ENCODE data around the gene PPP2R2D.
"Not testable (repeated sequence)": the region's sequence is repeated elsewhere in the genome, so short reads cannot be mapped to it uniquely, and the experiment has no call there.

Gene PPP2R2D

DNA sequence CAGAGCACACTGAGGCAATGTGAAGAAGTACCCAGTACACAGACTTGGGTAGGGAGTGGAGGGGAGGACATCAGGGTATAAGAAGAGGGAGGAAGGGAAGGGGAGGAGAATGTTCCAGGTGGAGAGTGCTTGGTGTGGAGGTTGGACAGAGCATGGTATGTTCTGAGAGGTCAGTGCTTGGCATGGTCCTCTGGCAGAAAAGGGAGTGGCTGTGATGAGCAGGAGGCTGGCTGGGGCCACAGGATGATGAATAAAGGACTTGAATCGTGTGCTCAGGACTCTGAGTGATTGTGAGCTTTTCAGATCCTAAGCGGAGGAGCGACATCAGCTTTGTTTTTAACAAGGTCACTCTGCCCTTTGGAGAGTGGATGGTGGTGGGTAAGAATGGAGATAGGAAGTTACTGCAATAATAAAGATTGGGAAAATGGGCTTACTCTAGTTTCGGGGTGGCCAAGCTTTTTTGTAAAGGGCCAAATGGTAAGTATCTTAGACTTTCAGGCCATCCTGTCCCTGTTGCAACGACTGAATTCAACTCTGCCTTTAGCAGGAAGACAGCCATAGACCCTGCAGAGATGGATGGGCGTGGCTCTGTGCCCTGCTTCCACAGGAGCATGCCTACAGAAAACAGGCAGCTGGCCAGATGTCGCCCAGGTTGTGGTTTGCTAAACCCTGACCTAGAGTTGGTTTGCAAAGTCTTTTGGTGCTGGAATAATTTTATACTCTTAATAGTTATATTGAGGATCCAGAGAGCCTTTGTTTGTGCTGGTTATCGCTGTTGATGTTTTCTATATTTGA is 8.4 kb downstream of the PPP2R2D start:
- no peak for DNase-seq

DNA sequence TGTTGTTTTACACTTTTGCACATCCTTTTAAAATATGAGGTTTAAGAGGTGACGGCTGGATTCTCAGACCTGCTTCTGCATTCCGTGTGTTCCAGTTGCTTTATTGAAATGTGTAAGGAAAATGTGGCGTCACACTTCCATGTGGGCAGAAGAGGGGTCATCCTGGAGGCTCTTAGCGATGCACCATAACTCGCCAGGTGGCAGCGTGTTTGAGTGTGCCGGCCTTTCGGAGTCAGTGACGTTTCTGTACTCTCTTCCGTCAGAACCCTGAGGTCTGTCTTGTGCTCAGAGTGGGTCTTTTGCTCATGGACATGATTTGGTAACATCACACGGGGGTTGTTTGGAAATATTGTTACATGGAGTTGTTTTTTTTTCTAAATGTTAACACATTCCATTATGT is 9.1 kb downstream of the PPP2R2D start:
- DNase-seq: no peak

- DNase-seq: no peak
Observed at GRCh38 chr10:131910663-131911314, 10.0 kb downstream of the PPP2R2D start.

- DNase-seq: no peak
Observed at GRCh38 chr10:131911451-131911850, 10.6 kb downstream of the PPP2R2D start.

GRCh38 chr10:131912620-131913019 is 11.8 kb downstream of the PPP2R2D start:
- DNase-seq: no peak

DNA sequence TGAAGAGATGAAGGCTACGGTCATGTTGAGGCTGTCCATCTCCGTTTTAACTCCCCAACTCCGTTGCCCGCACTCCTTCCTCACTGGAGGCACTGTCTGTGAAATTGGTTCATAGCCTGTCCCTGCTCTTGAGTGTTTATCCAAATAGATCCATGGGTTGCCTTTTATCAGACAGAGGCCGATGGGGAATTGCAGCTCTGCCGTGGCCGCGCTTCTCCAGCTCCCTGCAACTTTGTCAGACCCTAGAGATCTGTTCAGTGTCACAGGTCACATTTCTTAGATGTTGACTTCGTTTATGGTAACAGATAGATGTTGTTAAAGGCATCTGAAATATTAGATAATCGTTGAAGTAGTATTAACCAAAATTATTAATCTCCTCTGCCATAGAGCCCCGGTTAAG is 14.7 kb downstream of the PPP2R2D start:
- DNase-seq: no peak

- no peak for DNase-seq
Observed at GRCh38 chr10:131915990-131916766, 15.4 kb downstream of the PPP2R2D start.

- DNase-seq: not testable (repeated sequence)
Observed at GRCh38 chr10:131916767-131917160, 16.0 kb downstream of the PPP2R2D start.

- not testable (repeated sequence) for DNase-seq
Observed at GRCh38 chr10:131917496-131917895, 16.7 kb downstream of the PPP2R2D start.

DNA sequence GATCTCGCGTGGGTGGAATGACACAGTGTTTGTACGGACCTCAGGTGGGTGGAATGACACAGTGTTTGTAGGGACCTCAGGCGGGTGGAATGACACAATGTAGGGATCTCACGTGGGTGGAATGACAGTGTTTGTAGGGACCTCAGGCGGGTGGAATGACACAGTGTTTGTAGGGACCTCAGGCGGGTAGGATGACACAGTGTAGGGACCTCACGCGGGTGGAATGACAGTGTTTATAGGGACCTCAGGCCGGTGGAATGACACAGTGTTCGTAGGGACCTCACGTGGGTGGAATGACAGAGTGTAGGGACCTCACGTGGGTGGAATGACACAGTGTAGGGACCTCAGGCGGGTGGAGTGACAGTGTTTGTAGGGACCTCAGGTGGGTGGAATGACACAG is 18.7 kb downstream of the PPP2R2D start:
- DNase-seq: not testable (repeated sequence)

- DNase-seq: no peak
Observed at GRCh38 chr10:131920151-131920550, 19.3 kb downstream of the PPP2R2D start.

DNA sequence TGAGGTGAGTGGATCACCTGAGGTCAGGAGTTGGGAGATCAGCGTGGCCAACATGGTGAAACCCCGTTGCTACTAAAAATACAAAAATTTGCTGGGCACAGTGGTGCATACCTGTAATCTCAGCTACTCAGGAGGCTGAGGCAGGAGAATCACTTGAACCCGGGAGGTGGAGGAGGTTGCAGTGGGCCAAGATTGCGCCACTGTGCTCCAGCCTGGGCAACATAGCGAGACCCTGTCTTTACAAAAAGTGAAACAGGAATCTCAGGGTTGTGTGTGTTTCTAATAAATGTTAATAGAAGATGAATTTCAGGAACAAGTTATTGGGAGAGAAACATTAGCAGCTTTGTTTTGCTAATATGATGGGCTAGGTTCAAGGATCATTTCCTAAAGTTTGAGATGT is 19.9 kb downstream of the PPP2R2D start:
- DNase-seq: no peak

- no peak for DNase-seq
Observed at GRCh38 chr10:131921184-131921583, 20.4 kb downstream of the PPP2R2D start.

DNA sequence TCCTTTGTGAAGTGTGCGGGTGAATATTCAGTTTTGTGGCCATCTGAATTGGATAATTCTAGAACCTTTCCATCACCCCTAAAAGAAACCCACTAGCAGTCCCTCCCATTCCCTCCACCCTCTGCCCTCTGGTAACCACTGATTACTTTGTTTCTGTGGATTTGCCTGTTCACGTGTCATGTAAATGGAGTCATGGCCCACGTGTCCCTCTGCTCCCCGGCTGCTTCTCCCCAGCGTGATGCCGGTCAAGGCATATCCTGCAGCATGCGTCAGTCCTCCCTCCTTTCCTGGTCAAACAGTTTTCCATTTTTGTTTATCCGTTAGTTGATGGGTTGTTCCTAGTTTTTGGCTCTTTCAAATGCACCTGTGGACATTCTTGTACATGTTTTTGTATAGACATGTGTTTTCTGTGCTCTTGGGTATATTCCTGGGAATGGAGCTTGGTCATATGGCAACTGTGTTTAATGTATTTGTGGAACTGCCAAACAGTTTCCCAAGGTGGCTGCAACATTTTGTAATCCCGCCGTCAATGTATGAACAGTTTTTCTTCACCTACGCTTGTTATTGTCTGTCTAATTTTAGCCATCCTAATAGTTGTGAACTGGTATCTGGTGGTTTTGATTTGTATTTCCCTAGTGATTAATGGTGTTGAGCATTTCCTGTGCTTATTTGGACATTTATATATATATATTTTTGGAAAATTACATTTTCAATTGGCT is 22.4 kb downstream of the PPP2R2D start:
- DNase-seq: no peak

- DNase-seq: no peak
Observed at GRCh38 chr10:131925011-131925649, 24.3 kb downstream of the PPP2R2D start.

DNA sequence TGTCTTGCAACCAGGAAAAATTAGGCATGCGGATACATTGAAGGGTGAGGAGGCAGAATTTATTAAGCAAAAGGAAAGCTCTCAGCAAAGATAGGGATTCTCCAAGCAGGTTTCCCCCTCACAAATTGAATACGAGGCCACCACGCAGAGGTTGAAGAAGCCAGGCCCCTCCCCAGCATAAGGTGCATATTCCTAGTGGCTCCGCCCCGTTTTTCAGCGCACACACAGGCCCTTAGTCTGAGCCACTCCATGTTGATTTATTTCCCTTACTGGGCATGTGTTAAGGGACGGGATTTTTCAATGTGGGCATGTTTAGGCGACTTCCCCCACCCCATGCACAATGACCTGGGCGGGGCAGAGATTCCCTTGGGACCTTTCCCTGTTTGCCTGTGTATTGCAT is 24.9 kb downstream of the PPP2R2D start:
- no peak for DNase-seq

DNA sequence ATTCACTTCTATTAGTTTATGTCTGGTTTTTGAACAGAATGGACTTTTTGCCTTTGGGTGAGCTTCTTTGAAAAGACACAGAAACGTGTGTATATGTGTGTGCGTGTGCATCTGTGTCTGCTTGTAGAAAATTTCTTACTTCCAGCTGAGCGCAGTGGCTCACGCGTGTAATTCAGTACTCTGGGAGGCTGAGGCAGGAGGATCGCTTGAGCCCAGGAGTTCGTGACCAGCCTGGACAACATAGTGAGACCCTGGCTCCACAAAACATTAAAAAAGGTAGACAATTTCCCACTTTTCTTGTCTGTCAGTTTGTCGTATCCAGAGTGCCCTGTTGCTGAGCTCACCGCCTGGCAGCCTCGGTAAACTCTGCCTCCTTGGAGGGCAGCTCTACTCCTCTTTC is 25.4 kb downstream of the PPP2R2D start:
- no peak for DNase-seq

GRCh38 chr10:131926743-131927595 is 26.2 kb downstream of the PPP2R2D start:
- DNase-seq: no peak

GRCh38 chr10:131928248-131929095 is 27.7 kb downstream of the PPP2R2D start:
- no peak for DNase-seq

DNA sequence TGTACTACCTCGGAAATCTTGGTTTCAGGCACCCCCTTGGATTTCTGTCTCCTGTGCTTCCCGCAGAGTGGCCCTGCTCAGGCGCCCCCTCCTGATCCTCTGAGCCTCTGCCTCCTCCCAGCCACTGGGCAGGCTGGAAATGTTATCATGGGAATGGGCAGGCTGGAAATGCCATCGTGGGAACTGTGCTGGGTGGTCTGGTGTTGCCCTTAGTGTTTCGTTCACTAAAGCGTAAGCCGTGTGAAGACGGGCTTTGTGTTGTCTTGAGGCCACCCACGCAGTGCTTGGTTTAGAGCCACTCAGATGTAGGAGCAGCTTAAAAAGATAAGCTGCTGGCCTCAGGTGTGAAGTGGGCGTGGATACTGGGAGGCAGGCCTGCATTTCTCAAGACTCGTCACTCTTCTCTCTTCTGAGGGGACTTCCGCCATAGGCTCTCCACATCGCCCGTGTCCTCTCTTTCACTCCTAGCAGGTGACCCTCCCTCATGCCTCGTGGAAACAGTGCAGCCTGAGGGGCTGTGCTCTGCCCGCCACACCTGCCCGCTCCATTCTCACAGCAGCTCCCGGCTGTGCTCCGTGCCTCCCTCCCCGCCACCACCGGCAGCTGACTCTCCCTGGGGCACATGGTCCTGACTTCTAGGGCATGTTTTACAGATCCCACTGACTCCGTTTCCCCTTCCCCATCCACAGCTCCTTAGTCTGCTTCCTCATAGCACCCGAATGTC is 28.5 kb downstream of the PPP2R2D start:
- no peak for DNase-seq
